Measurements from ENCODE around the gene RAD51B. TPM values are rescaled to one million over a fixed set of nuclear protein-coding genes. Genes with fewer than 3 reads are reported as not detected.

Gene RAD51B
- polyA plus RNA-seq, 4 donors = 10.6 to 13.2 (median 11.3) TPM

DNA sequence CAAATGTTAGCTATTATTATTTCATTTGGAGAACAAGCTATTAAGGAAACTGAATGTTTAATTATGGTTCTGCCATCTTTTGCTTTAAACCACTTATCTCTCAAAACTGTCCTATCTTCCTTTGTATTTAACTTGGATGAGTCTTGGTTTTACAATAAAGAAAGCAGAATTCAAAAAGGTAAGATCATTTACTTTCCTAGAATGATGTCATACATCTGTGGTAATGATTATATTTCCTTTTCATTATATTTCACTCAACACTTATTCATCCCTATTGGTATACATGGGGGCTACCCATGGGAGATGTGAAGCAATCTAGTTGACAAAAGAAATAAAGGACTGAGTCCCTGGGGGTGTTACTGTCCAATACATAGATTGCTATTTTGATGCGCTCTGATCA is 516.6 kb downstream of the RAD51B start:
- DNase-seq (ENCODE audit: low read depth in 4 of 4, low spot score in 2 of 4) = no peak

DNA sequence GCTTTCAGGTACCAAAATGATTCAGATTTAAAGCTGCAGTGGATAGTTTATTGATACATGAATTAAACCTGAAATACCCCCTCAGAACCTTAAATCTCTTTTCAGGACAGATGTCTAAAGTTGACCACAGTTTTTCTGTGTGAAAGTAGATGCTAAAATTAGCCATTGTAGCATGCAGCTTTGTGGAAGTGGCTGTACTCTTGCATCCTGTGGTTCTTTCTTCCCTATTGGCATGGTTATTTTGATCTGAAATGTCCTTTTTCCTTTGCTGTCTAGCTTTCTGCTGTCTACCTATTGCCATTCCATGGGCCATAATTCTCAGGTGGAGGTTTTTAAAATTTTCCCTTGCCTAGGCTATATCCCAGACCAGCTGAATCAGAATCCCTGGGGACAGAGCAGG is 517.7 kb downstream of the RAD51B start:
- no peak for DNase-seq (ENCODE audit: low read depth in 4 of 4, low spot score in 2 of 4)

DNA sequence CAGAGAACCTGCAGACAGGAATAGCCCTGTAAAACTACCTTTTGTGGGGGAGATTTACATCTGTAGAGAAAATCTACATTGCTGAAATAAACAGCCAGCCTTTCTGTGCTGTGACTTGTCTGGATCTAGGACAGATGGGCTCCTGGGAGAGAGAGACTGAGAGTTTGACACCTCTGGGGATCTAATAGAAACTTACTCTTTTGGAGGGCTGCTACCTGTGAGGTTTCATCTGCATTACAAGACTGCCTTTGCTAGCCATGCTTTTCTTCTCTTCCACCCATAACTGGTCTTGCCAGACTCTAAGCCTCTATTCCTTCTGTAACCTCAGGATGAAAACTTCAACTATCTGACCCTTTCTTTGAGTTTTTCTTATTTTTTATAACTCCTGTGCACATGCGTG is 520.7 kb downstream of the RAD51B start:
- no peak for DNase-seq (ENCODE audit: low read depth in 4 of 4, low spot score in 2 of 4)

DNA sequence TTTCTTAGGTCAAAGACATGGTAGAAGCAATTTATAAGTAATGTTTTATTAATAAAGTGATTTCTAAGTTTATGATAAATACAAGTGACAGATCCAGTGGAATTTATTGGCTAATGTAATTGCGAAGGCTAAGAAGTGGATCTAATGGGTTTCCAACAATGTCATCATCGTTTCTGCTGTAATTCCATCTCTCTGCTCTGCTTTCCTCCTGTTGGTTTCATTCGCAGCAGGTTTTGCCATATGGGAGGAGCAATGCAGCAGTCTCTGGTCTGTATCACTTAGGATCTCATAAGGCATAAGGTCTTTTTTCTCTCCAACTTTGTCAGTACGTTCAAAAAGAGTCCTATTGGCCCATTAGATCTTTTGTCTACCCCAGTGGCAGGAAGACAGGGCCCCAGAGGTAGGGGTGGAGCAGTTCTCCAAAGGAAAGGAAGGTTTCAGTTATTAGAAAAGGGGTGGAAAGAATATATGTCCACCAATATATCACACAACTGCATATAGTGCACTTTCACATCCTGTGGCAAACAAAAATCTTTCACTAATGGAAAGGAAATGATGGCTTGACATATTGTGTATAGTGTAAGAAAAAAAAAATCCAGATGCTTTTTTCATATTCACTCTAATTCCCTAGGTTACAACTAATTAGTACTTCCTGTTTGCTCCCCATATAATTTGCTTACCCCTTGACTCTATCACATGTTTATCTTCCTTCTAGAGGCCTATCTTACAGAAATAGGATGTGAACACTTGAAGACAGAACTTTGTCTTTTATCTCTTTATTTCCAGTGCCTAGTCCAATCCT is 522.0 kb downstream of the RAD51B start:
- DNase-seq (ENCODE audit: low read depth in 4 of 4, low spot score in 2 of 4) = no peak

DNA sequence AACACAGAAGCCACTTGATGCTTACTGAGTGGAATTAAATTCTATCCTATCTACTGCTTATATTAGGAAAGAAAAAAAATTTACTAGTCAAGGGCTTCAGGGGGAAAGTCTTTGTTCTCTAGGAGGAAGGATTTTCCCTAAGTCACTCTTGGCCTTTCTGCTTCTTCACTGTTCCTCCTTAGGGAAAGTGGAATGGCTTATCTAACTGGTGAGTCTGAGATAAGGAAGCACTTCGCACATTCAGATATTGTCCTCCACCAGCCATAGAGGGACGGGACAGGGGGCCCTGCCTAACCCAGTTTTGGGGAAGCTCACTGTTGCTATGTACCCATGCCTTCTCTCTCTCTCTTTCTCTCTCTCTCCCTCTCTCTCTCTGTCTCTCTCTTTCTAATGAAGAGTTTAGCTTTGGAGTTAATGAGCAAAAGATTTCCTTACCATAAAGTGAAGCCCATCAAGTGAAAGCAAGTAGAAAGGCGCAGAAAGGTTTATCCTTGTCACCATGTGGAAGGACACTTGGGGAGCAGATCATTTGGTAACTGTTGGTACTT is 522.7 kb downstream of the RAD51B start:
- no peak for DNase-seq (ENCODE audit: low read depth in 4 of 4, low spot score in 2 of 4)

DNA sequence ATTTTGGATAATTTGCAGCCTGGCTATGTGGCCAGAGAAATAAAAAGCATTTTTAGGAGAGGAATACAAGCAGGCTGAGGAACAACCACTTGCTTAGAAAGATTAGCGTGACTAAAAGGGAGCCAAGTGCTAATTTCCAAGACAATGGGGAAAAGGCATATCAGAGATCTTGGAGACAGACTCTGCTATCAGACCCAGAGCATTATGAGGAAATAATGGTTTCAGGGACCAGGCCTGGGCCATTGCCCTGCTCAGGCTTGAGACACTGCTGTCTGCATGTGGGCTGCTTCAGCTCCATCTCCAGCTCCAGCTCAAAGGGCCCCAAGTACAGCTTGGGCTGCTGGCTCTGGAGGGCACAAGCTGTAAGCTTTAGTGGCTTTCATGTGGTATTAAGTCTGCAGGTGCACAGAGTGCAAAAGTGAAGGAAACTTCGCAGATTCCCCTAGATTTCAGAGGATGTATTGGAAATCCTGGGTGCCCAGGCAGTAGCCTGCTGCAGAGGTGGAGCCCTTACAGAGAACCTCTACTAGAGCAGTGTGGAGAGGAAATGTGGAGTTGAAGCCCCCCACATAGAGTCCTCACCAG is 524.0 kb downstream of the RAD51B start:
- no peak for DNase-seq (ENCODE audit: low read depth in 4 of 4, low spot score in 2 of 4)

DNA sequence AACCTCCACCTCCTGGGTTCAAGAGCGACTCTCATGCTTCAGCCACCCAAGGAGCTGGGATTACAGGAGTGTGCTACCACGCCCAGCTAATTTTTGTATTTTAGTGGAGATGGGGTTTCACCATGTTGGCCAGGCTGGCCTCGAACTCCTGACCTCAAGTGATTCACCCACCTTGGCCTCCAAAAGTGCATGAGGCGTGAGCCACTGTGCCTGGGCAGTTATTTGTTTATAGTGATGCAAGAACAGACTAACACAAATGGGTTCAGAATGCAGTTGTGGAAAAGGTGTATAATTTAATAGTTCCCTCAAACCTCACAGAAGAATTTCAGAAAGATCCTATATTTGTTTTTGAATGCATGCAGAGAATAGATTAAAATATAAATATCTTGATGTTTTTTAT is 526.2 kb downstream of the RAD51B start:
- DNase-seq (ENCODE audit: low read depth in 4 of 4, low spot score in 2 of 4) = no peak

DNA sequence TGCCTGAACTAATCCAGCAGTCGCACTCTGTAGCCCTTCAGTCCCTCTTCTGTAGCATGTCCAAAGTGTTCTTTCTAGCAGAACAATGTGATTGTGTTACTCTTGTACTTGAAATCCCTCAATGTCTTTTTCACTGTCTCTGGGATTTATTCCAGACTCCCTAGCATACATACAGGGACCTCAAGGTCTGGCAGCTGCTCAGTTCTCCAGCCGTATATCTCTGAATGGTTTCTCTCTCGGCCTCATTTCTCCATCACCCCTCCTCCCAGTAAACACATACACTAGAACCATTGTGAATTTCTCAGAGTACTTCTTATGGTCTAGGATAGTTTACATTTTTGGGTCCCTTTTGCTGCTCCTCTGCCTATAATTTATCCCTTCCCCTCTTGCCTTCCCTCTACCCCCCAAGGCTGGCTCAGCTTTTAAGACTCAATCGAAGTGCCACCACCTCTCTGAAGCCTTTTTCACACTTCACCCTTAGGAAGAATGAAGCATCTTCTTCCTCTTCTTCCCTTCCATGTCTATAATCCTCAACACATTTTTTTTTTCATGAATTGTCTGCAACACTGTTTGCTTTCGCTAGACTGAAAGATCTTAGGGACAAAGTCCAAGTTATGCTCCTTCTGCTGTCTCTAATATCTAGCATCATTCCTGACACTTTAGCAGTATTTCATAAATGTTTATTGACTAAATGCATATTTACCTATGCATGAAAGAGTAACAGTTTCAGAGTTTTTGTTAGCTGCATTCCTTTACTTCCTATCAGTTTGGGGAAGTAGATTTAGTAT is 527.2 kb downstream of the RAD51B start:
- DNase-seq (ENCODE audit: low read depth in 4 of 4, low spot score in 2 of 4) = no peak

DNA sequence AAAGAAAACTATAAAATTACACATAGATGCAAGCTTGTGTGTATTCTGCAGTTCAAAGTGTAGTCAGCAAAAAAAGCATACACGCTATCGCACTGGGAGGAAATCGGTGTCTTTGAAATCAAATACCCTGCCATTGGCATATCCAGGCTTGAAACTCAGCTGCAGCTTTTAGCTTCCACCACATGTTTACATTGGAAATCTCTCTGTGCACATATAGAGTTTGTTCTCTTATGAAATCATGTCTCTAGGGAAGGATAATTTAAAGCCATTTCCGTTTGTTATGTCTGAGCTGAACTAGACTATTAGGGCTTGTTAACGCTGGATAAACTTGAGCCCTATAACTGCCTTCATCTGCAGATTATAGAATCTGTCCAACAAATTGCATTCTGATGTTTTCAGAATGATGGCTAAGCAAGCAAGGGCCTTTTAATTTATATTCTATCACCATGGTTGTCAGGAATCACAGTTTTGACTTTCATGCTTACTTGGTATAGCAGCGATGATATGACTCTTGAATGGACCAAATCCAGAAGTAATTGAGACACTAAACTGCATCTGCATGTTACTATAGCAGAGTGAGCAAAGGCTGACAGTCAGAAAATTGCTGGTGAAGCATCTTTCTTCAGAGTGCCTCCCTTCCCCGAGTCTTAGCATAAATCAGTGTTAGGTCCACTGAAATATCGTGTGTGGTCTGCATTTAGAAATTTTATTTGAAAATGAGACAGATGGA is 530.5 kb downstream of the RAD51B start:
- peak in 1 of 4 donors; percentile 70 for DNase-seq (ENCODE audit: low read depth in 4 of 4, low spot score in 2 of 4)

DNA sequence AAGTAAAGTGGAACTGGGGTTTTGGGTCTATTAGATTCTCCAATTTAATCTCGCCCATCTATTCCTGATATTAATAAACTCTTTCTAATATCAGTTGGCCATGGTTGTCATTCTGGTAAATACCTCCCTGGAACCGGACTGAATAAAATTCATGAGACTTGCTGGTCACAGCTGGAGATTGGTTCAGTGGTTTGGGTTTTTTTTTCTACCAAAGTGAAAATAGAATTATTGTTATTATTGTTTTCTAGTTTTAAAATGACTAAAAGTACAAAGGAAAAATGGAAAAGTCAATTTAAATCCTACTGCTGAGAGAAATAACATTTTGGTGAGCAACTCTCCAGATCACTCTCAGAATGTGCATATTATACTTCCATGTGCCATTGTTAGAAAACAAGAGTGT is 535.8 kb downstream of the RAD51B start:
- no peak for DNase-seq (ENCODE audit: low read depth in 4 of 4, low spot score in 2 of 4)

DNA sequence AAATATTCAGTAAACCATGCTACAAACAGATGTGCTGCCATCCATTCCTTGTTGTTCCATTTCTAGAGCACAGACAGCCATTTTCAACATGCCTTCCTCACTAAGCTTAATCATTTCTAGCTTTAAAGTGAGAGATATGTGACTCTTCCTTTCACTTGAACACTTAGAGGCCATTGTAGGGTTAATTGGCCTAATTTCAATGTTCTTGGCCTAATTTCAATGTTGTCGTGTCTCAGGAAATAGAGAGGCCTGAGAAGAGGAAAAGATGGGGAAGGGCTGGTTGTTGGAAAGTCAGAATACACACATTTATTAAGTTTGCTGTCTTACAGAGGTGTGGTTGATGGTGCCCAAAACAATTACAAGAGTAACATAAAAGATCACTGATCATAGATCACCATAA is 538.2 kb downstream of the RAD51B start:
- DNase-seq (ENCODE audit: low read depth in 4 of 4, low spot score in 2 of 4) = no peak

DNA sequence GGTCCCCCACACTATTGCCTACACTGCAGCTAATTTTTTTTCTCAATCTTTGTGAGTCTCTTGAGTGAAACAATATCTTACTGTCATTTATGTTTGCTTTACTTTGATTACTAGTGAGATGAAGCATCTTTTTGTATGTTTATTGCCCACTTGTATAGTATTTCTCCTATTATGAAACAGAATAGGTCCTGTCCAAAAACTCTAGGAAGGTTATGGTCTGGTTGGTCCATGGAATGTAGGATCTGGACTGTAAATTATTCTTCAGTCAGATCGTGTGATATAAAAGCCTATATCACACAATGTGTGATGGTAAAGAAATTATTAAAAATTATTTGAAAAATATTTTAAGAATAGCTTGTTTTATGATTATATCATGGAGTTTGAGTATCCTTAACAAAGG is 538.9 kb downstream of the RAD51B start:
- DNase-seq (ENCODE audit: low read depth in 4 of 4, low spot score in 2 of 4) = no peak

DNA sequence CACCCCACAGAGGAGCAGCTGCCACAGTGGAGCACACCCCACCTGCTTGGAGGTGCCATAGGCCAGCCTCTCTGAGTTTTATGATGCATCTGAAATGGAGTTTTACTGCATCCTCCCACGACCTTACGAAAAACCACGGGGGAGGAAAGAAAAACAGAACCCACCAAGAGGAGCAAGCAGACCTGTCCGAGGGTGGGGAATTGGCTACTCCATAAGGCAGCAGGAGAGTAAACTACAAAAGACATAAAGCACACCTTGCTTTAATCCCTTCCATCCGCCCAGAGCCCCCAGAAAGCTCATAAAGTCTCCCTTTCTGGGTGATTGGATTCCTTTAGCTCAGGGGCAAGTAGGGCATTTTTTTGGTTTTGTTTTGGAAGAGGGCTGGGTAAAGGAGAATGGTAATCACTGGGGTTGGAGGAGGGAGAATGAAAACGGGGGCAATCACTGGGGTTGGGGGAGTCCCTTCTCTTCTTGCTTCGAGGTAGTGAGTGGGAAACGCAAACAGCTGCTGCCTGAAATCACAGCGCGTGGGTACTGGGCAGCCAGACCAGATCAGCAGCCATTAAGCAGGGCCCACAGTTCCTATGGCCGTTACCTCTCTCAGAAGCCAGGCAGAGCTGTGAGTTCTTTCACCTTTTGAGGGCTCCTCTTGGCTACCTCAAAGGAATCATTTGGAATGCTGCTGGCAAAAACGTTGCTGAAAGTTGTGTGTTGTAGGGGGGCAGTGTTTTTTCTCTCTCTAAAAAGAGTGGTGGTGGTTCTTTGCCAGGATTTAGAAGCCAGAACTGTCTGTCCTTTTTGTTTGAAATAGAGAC is 539.6 kb downstream of the RAD51B start:
- DNase-seq (ENCODE audit: low read depth in 4 of 4, low spot score in 2 of 4) = no peak

DNA sequence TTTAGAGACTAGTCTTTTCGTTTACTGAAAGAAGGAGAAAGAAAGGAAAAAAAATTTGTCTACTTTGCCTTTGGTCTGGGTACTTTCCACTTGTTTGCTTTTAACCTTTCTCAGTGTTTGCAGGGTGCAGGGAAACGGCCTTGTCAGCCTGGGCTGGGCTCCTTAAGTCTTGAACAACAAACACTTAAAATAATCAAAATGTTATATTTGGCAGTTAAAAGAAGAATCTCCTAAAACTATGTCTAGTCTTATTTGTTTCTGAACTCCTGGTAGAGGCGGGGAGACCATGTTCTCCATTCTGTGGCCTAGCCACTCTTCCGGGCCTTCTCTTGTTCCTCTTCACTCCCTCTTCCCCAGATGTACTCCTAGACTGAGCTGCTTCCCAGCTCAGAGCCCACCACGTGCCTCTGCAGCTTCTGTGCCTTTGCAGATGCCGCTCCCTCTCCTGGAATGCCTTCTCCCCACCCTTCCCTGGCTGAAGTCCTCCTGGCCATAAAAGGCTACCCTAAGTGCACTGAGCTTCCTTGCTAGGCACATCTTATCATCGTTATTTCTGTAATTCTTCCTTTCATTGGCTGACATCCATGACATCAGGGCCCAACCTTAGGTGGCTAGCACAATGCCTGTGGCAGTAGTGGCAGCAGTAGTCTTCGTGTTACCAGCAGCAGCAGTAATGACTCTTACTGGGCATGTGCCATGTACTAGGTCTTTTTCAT is 540.4 kb downstream of the RAD51B start:
- DNase-seq (ENCODE audit: low read depth in 4 of 4, low spot score in 2 of 4) = no peak

DNA sequence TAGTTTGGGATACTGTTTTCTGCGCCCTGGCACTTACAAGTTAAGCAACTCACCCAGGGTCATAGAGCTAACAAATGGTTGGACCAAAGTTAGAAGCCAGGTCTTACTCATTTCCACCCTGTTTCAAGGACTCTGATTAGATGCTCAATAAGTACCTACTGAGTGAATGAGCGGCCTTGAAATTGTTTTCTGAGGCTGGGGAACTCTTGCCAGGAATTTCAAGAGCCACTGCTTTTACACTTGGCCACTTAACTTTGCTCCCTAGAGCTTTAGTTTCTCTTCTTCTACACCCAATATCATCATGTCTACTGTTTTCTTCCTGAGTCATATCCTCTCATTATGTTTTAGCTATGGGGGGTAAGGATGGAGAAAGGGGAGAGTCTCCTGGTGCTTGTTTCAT is 541.7 kb downstream of the RAD51B start:
- DNase-seq (ENCODE audit: low read depth in 4 of 4, low spot score in 2 of 4) = no peak

DNA sequence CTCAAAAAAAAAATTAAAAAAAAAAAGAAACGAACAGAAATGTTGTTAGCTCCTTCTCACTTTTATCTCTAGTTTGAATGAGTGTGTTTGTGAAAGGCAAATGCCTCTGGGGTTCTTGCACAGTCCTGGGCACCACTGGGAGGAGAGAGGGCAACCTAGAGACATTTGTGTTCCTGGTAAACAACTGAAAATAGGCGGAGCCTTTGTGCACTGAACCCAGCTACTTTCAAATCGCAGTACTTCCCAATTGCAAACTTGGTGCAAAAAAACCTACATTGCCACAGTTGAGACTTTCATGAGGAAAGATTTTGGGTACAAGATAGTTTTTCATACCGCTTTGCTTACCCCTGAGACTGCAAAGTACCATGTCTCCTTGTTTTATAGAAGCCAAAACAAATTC is 543.3 kb downstream of the RAD51B start:
- no peak for DNase-seq (ENCODE audit: low read depth in 4 of 4, low spot score in 2 of 4)

DNA sequence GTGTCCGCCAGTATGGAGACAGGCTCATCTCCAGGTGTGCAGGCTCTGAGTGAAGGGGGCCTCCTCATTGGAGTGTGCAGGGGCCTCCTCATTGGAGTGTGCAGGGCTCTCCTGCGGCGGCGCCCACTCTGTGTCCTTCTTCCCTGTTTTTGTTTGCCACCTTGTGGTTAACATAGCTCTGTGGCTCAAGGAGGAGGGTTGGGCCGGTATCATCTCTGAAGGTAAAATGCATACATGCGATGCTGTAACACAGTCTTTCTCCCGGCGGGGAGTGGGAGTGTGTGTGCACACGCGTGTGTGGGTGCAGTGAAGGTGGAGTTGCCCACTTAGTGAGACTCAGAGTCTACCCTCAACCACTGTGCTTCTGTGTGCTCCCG is 543.9 kb downstream of the RAD51B start:
- DNase-seq (ENCODE audit: low read depth in 4 of 4, low spot score in 2 of 4) = no peak

DNA sequence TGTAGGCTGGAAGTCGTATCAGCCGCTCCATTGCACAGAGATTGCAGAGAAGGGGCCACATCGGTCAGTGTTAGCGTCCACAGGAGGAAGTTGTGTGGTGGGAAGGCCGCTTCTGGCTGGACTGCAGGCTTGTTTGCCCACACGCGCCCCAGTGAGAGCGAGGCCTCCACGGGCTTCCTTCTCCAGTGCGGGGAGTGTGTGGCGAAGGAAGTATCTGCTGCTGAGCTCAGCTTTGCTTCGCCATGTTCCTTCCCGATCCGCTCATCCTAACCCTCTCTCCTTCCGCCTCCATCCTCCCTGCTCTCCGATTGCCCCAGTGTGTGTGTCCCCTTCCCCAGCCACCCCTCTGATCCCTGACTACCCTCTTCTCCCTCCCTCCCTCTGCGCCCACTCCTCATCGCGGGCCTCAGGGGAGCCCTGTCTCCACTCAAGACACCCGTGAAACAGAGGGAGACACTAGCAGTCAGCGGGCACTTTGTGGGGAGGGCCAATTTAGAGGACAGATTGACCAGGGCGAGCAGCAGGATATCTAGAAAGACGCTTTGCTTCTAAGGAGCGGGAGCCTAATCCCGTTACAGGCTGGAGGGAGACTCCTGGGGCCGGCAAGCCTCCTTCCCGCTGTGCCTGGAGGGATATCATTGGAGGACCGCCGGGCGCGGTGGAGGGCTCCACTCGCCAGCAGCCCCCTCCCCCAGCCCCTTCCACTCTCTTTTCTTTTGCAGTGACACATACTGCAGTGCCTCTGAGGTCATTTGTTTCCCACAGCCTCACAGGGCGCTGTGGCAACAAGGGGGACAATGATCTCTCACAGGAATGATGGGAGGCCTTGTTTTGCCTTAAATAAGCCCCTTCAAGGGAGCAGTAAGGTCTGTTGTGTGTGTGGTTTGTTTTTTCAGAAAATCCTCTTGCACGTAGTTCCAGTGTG is 544.5 kb downstream of the RAD51B start:
- DNase-seq (ENCODE audit: low read depth in 4 of 4, low spot score in 2 of 4) = peak in 1 of 4 donors; percentile 65
